ENCODE measurements around the gene MAP6.
"Not testable (repeated sequence)": the region's sequence is repeated elsewhere in the genome, so short reads cannot be mapped to it uniquely, and the experiment has no call there.

The MAP6 gene

GRCh38 chr11:75697906-75698581, 29.2 kb upstream of the MAP6 start:
- ATAC-seq: no peak
- no peak for TF ChIP-seq TOX (CRISPR knock-in tag; IDR thresholded peaks at IDR 0.05; ENCODE audit: borderline replicate concordance)
- no peak for TF ChIP-seq ZFP3 (CRISPR knock-in tag; IDR thresholded peaks at IDR 0.05)
- no peak for TF ChIP-seq ZFP30 (CRISPR knock-in tag; IDR thresholded peaks at IDR 0.05)

DNA sequence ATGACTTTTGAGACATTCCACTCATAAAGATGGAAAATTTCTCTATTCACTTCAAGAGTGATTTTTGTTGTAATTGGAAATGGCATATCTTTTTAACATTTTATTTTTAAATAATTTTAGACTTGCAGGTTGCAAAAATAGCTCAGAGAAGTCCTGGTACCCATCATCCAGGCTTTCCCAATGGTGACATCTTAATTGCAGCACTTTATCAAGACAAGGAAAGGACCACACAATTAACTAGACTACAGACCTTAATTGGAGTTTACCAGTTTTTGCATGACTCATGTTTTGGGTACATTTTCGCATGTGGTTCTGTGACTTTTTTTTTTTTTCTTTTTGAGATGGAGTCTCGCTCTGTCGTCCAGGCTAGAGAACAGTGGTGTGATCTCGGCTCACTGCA, 23.0 kb upstream of the MAP6 start:
- no peak for ATAC-seq
- TF ChIP-seq, protein P1, sequence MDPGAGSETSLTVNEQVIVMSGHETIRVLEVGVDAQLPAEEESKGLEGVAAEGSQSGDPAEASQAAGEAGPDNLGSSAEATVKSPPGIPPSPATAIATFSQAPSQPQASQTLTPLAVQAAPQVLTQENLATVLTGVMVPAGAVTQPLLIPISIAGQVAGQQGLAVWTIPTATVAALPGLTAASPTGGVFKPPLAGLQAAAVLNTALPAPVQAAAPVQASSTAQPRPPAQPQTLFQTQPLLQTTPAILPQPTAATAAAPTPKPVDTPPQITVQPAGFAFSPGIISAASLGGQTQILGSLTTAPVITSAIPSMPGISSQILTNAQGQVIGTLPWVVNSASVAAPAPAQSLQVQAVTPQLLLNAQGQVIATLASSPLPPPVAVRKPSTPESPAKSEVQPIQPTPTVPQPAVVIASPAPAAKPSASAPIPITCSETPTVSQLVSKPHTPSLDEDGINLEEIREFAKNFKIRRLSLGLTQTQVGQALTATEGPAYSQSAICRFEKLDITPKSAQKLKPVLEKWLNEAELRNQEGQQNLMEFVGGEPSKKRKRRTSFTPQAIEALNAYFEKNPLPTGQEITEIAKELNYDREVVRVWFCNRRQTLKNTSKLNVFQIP (CRISPR knock-in tag; IDR thresholded peaks at IDR 0.05; ENCODE audit: borderline replicate concordance, low read depth): no peak
- TF ChIP-seq TCF4 (CRISPR knock-in tag; IDR thresholded peaks at IDR 0.05; ENCODE audit: borderline replicate concordance) (no peak), BACH2 (CRISPR knock-in tag; IDR thresholded peaks at IDR 0.05; ENCODE audit: borderline replicate concordance) (no peak), TOX (CRISPR knock-in tag; IDR thresholded peaks at IDR 0.05; ENCODE audit: borderline replicate concordance) (no peak), CSDC2 (CRISPR knock-in tag; IDR thresholded peaks at IDR 0.05) (no peak), ZC3H10 (CRISPR knock-in tag; IDR thresholded peaks at IDR 0.05) (no peak), ISL1 (CRISPR knock-in tag; IDR thresholded peaks at IDR 0.05) (no peak), ZNF565 (CRISPR knock-in tag; conservative IDR thresholded peaks at IDR 0.05; ENCODE audit: low read depth) (no peak), ZFP3 (CRISPR knock-in tag; IDR thresholded peaks at IDR 0.05) (no peak), OSR1 (CRISPR knock-in tag; IDR thresholded peaks at IDR 0.05) (no peak), PPARA (CRISPR knock-in tag; IDR thresholded peaks at IDR 0.05; ENCODE audit: borderline replicate concordance) (no peak), ZNF70 (CRISPR knock-in tag; IDR thresholded peaks at IDR 0.05) (no peak), ZNF8 (CRISPR knock-in tag; IDR thresholded peaks at IDR 0.05) (no peak), GLIS3 (CRISPR knock-in tag; IDR thresholded peaks at IDR 0.05) (no peak), CREB5 (CRISPR knock-in tag; IDR thresholded peaks at IDR 0.05; ENCODE audit: low read depth) (no peak), ZFP30 (CRISPR knock-in tag; IDR thresholded peaks at IDR 0.05) (no peak)
- TF ChIP-seq, protein P2, sequence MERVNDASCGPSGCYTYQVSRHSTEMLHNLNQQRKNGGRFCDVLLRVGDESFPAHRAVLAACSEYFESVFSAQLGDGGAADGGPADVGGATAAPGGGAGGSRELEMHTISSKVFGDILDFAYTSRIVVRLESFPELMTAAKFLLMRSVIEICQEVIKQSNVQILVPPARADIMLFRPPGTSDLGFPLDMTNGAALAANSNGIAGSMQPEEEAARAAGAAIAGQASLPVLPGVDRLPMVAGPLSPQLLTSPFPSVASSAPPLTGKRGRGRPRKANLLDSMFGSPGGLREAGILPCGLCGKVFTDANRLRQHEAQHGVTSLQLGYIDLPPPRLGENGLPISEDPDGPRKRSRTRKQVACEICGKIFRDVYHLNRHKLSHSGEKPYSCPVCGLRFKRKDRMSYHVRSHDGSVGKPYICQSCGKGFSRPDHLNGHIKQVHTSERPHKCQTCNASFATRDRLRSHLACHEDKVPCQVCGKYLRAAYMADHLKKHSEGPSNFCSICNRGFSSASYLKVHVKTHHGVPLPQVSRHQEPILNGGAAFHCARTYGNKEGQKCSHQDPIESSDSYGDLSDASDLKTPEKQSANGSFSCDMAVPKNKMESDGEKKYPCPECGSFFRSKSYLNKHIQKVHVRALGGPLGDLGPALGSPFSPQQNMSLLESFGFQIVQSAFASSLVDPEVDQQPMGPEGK (CRISPR knock-in tag; IDR thresholded peaks at IDR 0.05; ENCODE audit: borderline replicate concordance): no peak

DNA sequence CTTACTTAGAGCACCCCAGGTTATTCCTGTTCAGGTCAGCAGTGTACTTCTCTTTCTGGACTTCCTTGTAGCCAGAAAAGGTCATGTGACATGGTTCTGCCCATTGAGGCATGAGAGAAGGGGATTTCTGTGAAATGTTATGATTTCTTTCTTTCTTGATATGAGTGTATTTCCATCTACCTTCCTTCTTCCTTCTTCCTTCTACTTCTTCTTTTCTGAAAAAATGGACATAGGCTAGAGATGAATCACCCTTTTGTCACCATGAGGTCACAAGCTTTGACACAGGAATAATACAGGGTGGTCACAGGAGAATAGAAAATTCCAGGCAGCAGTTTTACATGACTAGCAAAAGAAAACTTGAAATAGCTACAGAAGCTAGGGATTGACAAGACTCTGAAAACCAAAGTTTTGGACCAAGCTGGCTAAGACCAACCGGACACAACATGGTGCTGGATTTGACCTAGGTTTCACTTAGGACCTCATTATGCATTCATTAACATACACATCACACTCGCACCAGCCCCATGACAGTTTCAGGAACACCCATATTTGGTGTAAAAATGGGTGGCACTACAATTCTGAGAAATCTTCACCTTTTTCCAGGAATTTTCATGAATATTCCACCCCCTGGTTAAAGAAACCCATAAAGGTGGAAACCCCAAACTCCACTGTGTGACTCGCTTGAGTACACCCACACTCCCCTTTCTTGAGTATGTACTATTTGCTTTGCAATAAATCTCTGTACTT, 21.2 kb upstream of the MAP6 start:
- TF ChIP-seq ZNF565 (CRISPR knock-in tag; conservative IDR thresholded peaks at IDR 0.05; ENCODE audit: low read depth) (no peak), PPARA (CRISPR knock-in tag; IDR thresholded peaks at IDR 0.05; ENCODE audit: borderline replicate concordance) (no peak), BACH2 (CRISPR knock-in tag; IDR thresholded peaks at IDR 0.05; ENCODE audit: borderline replicate concordance) (no peak), ZFP3 (CRISPR knock-in tag; IDR thresholded peaks at IDR 0.05) (no peak), ZNF8 (CRISPR knock-in tag; IDR thresholded peaks at IDR 0.05) (no peak), CSDC2 (CRISPR knock-in tag; IDR thresholded peaks at IDR 0.05) (no peak), CREB5 (CRISPR knock-in tag; IDR thresholded peaks at IDR 0.05; ENCODE audit: low read depth) (no peak)
- no peak for ATAC-seq

DNA sequence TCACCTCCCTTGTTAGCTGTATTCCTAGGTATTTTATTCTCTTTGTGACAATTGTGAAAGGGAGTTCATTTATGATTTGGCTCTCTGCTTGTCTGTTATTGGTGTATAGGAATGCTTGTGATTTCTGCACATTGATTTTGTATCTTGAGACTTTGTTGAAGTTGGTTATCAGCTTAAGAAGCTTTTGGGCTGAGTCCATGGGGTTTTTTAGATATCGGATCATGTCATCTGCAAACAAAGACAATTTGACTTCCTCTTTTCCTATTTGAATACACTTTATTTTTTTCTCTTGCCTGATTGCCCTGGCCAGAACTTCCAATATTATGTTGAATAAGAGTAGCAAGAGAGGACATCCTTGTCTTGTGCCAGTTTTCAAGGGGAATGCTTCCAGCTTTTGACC, 15.0 kb upstream of the MAP6 start:
- ATAC-seq: not testable (repeated sequence)

DNA sequence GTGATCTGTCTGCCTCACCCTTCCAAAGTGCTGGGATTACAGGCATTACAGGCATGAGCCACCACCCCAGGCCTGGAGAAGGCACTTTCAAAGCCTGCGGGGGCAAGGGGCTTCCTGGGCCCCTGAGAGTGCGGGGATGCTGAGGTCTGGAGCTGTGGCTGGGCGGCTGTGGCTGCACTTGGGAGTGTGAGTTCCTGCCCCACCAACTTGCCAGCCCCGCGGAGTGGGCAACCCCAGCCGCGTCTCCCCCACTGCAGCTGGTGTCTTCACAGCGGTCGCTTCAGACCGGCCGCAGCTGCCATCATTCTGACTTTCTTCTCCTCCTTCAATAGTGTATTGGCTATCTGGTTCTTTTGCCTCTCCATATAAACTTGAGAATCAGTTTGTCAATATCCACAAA, 10.7 kb upstream of the MAP6 start:
- TF ChIP-seq ZC3H10 (CRISPR knock-in tag; IDR thresholded peaks at IDR 0.05) (no peak), ARNTL (CRISPR knock-in tag; IDR thresholded peaks at IDR 0.05; ENCODE audit: borderline replicate concordance, low read depth) (no peak)
- no peak for ATAC-seq

Data from SK-N-SH treated with all-trans-retinoic acid at 6 μM for 48 hours (cell line).